D721Med (cell line): ENCODE data around the gene MAD1L1.

Source experiments
- DNase-seq: peaks from one replicate; pipeline ENCODE4 v3.0.0; 2011; ENCODE audit warnings: low spot score; ENCODE audit not compliant: insufficient read length
- FAIRE-seq: peaks from 2 replicates; lab custom pipeline; 2011; peaks lifted over from hg19 to GRCh38; lab: Jason Lieb, UNC
- TF ChIP-seq, protein P1 (sequence below): IDR thresholded peaks from 2 replicates; pipeline ENCODE4 v1.5.1; 2012; ENCODE audit warnings: mild to moderate bottlenecking, control low read depth; ENCODE audit not compliant: insufficient read depth; ENCODE audit errors: missing control alignments

The MAD1L1 gene

DNA sequence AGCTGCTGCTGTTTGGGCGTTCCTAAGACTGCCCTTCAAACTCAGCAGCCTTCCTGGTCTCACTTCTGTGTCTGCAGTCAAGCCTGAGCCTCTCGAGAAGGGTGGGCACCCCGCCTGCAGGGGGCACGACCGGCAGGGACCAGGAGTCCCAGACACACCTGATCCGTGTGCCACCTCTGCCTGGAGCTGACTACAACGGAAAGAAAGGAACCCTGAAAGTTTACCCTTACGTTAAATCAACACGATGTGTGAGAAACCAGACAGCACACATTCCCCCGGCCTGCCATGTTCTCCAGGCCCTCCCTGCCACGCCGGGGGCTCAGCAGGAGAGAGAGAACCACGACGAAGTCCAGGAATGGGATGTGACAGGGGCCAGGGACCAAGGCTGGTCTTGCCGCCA is 5.0 kb downstream of the MAD1L1 start:
- DNase-seq (no peak), FAIRE-seq (no peak)
- TF ChIP-seq, protein P1, sequence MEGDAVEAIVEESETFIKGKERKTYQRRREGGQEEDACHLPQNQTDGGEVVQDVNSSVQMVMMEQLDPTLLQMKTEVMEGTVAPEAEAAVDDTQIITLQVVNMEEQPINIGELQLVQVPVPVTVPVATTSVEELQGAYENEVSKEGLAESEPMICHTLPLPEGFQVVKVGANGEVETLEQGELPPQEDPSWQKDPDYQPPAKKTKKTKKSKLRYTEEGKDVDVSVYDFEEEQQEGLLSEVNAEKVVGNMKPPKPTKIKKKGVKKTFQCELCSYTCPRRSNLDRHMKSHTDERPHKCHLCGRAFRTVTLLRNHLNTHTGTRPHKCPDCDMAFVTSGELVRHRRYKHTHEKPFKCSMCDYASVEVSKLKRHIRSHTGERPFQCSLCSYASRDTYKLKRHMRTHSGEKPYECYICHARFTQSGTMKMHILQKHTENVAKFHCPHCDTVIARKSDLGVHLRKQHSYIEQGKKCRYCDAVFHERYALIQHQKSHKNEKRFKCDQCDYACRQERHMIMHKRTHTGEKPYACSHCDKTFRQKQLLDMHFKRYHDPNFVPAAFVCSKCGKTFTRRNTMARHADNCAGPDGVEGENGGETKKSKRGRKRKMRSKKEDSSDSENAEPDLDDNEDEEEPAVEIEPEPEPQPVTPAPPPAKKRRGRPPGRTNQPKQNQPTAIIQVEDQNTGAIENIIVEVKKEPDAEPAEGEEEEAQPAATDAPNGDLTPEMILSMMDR: no peak

DNA sequence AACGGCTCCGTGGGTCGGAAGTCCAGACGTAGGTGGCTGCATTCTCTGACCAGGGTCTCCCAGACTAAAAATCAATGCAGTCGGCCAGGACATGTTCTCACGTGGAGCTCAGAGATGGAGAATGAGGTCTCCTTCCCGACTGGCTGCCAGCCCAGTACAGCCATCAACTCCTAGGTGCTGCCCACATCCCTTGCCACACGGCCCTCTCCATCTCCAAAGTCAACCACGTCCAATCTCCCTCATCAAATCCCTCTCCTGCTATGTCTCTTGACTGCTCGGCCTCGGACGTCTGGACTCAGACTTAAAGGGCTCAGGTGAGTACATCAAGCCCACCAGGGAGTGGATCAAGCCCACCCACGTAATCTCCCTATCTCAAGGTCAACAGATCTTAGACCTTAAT is 6.9 kb downstream of the MAD1L1 start:
- TF ChIP-seq, protein P1: no peak
- FAIRE-seq: no peak
- DNase-seq: no peak

DNA sequence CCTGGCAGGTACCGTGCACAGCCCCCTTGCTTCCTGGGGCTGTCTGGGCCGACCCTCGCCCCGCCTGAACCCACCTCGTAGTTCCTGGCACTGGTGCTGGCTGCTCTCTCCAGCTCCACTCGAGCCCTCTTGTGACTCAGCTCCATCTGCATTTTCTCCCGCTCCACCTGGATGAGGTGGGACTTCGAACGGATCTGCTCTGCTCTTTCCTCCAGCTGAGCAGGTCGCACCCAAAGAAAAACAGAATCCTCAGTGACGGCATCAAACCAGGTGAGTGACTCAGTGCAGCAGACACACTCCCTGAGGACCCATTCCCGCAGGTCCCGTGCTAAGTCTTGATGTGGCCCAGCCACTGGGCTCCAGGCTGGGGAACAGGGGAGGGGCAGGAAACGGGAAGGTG is 7.4 kb downstream of the MAD1L1 start:
- FAIRE-seq (no peak), DNase-seq (no peak)
- TF ChIP-seq, protein P1: no peak

DNA sequence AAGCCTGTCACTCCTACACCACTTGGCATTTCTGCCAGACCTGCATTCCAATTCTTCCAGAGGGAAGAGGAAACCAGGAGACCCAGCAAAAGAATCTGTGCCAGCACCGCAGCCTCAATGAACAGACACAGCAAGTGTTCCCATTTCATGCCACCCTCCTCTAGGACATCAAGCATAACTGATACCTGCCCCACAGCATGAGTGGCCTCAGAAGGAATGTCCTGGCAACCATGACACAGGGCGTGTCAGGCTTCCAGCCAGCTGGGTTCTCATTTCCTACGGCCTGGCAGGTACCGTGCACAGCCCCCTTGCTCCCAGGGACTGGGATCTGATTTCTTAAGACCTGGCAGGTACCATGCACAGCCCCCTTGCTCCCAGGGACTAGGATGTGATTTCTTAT is 7.8 kb downstream of the MAD1L1 start:
- TF ChIP-seq, protein P1: no peak
- FAIRE-seq (no peak), DNase-seq (no peak)

DNA sequence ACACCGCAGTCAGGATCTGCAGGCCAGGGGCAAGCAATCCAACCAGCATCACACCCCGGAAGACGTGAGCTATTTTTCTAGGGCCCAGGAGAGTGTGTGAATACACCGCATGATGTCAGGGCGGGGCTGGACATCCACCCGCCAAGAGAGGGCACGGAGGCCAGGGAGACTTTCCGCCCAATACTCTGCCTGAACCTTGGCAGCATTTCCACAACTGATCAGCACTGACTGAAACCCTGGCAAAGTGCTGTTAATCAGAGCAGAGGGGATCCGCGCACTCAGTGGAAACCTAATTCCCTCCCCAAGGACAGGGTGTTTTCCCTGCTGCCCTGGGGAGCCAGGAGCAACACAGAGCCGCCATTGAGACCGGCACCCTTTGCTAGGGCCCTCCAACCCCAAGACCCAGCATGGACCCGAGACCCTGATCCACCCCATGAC is 8.2 kb downstream of the MAD1L1 start:
- DNase-seq (no peak), FAIRE-seq (no peak)
- TF ChIP-seq, protein P1: no peak

DNA sequence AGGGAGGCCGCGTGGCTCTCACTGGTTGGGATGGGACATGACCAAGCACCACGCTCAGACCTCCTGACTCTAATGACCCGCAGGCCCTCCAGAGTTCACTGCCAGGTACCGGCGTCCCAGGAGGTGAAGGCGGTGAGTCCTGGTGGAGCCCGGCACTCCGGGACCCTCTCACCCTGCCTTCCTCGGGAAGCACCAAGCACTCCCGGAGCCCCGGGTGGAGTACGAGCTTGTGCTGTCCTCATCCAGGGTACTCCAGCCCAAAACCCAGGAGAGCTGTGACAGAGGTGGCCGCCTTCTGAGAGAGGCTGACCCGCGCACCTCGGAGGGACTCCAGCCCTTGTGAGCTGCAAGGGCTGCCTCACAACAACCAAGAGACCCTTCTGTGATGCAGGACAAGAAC is 9.4 kb downstream of the MAD1L1 start:
- DNase-seq (no peak), FAIRE-seq (no peak)
- TF ChIP-seq, protein P1: no peak

DNA sequence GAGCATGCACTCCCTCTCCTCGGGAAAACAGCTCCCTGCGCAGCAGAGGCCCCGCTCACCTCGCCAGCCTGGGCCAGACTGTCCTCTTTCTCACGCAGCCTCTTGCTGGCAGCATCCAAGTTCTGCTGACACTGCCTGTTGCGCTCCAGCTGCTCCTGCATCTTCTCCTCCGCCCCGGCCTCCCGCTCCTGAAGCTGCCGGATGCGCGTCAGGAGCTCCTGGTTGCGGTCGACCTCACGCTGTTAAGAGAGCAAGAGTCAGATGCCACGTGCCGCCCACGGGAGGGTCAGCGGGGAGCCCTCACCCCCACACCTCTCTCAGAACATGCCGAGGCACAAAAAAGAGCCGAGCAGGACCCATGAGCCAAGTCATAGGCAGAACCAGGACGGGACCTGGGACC is 10.2 kb downstream of the MAD1L1 start:
- DNase-seq (no peak), FAIRE-seq (no peak)
- TF ChIP-seq, protein P1: no peak
